ENCODE results near the gene TMEM161A. TPM values are rescaled to one million over a fixed set of nuclear protein-coding genes. Genes with fewer than 3 reads are reported as not detected.

The TMEM161A gene
- total RNA-seq, 1 donor from 2014 or later, result 18.1 TPM

DNA sequence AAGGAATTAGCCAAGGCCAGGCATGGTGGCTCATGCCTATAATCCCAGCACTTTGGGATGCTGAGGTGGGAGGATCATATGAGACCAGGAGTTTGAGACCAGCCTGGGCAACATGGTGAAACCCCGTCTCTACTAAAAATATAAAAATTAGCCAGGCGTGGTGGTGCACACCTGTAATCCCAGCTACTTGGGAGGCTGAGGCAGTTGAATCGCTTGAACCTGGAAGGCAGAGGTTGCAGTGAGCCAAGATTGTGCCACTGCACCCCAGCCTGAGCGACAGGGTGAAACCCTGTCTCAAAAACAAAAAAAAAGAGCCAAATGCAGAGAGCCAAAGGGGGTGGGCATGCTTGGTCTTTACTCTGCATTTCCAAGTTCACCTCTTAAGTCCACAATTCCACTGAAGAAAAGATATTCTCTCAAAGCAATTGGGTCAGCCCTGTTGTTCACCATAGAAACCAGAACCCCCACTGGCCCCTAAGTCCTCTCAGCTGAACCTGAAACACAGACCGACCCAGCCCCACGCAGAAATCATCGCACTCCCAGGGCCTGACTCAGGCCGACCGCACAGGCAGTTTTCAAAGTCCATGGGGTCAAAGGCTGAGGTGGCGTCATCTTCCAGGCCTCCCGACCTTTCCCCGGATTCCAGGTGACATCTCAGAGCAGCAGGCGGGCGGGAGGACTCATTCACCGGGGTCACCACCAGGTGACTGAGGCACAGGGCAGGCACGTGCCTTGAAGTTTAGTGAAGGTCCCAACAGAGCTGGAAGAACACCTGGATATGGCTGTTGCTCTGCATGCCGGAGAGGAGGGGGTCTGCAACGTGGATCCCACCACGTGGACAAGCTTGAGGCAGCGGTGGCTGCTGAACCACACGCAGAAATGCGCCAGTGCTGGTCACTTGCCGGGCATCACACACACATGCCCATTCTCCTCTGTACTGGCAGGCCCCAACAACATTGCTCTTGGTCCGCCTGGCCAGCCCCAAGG lies 41.3 kb downstream of the TMEM161A start:
- DNase-seq, result no peak

DNA sequence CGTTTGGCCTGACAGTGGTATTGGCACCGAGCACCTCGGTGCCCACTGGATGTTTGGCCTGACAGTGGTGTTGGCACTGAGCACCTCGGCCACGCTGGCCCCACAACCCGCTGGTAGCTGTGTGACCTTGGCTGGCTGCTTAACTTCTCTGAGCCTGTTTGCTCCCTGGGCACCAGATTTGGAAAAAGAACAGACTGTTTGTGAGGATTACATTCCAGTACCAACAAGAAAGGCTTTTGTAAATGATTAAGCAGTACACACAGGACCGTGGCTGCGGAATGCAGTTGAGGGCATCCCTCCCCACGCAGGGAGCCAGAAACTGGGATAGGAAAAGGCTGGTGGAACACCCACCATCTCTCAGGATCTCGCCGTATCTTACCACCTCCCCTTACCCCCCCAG lies 42.6 kb downstream of the TMEM161A start:
- no peak for DNase-seq

DNA sequence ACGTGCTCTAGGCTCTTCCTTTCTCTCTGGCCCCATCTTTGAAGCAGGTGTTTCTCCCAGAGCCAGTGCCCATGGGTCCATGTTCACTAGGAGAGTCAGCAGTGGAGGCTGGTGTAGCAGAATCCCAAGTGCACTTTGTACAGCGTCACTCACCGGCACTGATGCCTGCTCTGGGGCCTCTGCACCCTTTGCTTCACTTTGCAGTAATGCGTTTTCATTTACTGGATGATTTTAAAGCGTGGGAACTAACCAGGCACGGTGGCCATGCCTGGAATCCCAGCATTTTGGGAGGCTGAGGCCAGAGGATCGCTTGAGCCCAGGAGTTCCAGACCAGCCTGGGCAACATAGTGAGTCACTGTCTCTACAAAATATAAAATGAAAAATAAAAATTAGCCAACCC lies 43.8 kb downstream of the TMEM161A start:
- no peak for DNase-seq

DNA sequence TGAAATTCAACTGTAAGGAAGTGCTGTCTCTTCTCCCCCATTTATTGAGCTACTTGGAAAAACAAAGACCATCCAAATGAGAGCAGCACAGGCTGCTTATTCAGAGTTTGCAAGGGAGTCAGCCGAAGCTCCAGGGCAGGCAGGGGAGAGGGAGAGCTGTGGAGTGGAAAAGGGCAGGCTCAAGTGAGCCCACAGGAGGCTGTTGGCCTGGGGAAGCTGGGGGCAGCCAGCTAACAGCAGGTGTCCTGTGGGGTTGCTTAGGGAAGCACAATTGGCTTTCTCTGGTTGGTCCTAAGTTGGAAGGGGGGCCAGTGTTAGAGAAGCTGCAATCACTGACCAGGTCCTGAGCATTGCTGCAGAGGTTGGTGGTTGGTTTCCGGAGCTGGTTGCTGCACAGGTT lies 50.6 kb downstream of the TMEM161A start:
- DNase-seq, result no peak

DNA sequence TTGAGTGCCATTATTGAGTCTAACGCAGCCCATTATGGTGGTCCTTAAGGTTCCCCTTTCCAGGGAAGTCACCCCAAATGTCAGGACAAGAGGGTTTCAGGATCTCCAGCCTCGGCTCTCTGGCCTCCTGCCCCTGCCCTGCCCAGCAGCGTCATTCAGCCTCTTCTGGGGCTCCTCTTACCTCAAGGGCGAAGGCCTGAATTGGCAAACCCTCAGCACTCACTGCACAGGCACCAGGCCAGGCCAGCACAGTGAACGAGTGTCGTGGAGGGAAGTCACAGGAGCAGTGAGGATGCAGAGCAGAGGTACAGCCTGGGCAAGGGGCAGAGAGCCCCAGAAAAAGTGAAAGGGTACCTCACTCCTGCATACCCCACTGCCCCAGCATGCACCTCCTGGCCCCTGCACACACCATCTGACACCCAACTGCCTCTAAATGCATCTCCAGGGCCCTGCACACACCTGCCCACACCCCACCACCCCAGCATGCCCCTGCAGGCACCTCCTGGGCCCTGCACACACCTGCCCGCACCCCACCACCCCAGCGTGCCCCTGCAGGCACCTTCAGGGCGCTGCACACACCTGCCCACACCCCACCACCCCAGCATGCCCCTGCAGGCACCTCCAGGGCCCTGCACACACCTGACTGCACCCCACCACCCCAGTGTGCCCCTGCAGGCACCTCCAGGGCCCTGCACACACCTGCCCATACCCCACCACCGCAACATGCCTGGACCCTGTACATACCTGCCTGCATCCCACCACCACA lies 54.7 kb downstream of the TMEM161A start:
- no peak for DNase-seq

DNA sequence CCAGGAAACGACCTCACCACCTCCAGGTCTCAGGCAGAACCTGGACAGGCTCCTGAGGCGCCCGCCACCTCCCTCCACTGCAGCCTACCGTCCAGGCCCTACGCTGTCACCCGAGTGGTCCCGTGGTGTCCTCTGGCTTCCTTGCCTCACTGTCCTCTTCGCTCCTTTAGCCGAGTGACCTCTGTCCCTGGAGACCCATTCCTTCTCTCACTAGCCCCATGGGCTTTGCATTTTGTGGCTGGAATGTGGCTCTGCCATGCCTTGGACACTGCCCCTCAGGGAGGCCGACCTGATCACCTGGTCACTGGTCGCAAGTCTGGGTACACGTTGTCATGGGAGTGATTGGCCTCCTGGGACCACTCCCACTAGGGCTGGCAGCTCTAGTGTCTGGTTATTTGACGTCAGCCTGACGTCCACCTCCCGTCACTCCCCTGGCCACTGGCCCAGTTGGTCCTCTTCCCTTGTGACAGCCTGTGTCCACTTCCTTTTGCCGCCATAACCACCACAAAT lies 56.6 kb downstream of the TMEM161A start:
- DNase-seq, result no peak

DNA sequence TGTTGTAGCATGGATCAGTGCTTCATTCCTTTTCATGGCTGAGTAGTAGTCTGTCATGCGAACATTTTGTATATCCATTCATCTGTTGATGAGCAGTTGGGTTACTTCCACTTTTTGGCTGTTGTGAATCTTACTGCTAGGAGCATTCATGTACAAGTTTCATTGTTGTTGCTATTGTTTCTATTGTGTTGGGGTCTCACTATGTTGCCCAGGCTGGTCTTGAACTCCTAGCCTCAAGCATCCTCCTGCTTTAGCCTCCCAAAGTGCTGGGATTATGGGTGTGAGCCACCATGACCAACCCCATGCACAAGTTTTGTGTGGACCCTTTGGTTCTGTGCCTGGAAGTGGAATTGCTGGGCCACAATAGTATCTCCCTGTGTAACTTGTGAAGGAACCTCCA lies 58.7 kb downstream of the TMEM161A start:
- DNase-seq, result no peak

DNA sequence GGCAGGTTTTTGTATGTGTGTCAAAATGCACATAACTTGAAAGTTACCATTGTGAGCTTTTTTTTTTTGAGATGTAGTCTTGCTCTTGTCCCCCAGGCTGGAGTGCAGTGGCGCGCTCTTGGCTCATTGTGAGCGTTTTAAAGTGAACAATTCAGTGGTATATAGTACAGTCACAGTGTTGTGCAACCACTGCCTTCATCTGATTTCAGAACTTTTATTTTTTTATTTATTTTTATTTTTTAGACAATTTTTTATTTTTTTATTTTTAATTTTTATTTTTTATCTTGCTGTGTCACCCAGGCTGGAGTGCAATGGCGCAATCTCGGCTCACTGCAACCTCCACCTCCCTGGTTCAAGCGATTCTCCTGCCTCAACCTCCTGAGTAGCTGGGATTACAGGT lies 59.5 kb downstream of the TMEM161A start:
- DNase-seq, result no peak

DNA sequence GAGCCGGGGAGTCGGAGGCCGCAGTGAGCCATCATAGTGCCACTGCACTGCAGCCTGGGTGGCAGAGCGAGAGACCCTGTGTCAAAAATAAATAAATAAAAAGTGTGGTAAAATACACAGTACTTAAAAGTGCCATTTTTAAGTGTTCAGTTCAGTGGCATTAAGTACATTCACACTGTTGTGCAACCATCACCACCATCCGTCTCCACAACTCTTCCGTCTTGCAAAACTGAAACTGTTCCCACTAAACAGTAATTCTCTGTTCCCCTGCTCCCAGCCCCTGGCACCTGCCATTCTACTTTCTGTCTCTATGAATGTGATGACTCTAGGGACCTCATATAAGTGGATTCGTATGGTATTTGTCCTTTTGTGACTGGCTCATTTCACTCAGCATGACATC lies 61.2 kb downstream of the TMEM161A start:
- no peak for DNase-seq

DNA sequence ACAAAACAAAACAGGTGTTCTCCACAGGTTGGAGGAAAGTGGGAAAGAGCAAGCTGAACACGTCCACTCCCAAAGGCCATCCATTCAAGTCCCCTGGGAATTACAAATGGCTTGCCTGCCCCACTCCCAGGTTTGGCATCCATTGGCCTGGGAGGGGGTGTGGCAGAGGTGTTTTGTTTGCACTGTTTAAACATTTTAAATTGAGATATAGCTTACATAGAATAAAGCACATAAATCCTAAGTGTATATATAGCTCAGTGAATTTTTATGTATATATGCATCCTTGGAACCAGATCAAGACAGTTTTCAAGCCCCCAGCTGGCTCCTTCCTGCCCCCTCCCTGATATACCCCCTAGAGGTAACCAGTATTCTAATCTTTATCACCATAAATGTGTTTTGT lies 61.8 kb downstream of the TMEM161A start:
- no peak for DNase-seq

DNA sequence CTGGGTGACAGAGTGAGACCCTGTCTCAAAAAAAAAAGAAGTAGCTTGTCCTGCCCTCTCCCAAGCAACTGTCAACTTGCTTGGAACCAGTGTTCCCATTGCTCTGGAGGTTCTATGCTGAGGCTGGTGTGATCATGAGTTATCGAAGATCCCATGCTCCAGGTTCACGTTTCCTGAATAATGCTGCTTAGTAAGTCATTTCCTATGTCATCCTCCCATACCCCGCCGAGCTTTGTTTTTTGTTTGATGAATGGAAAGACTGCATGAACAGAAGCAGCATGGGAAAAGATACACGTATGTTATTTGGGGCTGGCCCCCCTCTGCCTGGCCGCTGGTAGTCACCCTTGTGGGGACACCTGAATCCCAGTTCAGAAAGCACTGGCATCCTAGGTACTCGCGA lies 63.2 kb downstream of the TMEM161A start:
- DNase-seq, result no peak

DNA sequence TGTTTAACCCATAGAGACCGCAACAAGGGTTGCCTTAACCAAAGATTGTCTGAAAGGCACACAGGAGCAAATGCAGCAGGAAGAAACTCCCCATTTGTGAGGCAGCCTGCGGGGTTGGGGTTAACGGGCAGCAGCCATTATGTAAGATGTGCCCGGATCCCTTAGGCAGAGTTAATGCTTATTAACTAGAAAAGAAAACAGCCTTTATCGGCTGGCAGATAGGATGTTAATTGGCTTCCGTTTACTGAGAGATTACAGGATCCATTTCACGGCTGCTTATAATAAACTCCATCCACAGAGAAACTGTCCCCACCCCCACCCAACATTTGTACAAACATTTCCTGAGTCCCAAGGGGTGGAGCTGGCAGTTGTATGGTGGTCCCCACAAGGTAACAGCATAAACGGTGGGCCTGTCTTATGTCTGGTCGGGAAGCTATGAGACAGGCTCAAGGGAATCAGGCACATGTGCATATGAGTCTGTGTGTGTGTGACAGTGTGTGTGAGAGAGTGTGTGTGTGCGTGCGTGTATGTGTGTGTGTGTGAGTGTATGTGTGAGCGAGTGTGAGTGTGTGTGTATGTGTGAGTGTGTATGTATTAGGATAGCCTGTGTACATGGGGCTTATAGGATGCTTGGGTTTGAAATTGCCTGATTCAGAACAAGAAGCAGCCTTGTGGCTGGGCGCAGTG lies 63.9 kb downstream of the TMEM161A start:
- no peak for DNase-seq

DNA sequence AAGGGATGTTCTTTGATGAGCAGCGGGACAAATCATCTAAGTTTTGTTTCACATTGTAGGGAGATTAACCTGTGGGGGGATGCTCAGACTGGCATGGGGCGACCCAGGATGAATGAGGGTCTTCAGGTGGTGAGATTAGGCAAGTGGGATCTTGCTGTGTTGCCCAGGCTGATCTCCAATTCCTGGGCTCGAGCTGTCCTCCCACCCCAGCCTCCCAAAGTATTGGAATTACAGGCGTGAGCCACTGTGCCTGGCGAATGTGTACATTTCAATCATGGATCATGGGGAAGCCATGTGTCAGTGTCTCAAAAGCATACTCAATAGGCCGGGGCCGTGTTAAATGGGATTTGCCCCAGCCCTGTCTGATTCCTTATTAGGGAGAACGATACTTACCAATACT lies 66.4 kb downstream of the TMEM161A start:
- DNase-seq, result no peak

Other genes starting within 250 kb of the TMEM161A start
- 7.7 TPM for gene CERS1, start 242.3 kb downstream of the TMEM161A start, total RNA-seq
- gene COPE, start 219.1 kb downstream of the TMEM161A start, total RNA-seq, result 76.4 TPM
- 42.1 TPM for gene DDX49, start 218.8 kb downstream of the TMEM161A start, total RNA-seq
- 30.1 TPM for gene HOMER3, start 197.3 kb downstream of the TMEM161A start, total RNA-seq
- gene SUGP2, start 105.0 kb downstream of the TMEM161A start, total RNA-seq, result 59.3 TPM
- gene ARMC6, start 104.9 kb downstream of the TMEM161A start, total RNA-seq, result 25.7 TPM
- 10.1 TPM for gene SLC25A42, start 74.5 kb downstream of the TMEM161A start, total RNA-seq
- gene MEF2B, start 31.8 kb upstream of the TMEM161A start, total RNA-seq, result not detected
- 8.5 TPM for gene BORCS8, start 53.7 kb upstream of the TMEM161A start, total RNA-seq
- gene RFXANK, start 53.8 kb upstream of the TMEM161A start, total RNA-seq, result 24.0 TPM
- 6.8 TPM for gene NR2C2AP, start 64.9 kb upstream of the TMEM161A start, total RNA-seq
- gene NCAN, start 73.5 kb upstream of the TMEM161A start, total RNA-seq, result under 0.01 TPM
- 1.5 TPM for gene TM6SF2, start 134.8 kb upstream of the TMEM161A start, total RNA-seq
- gene SUGP1, start 182.0 kb upstream of the TMEM161A start, total RNA-seq, result 16.5 TPM
- gene MAU2, start 182.4 kb upstream of the TMEM161A start, total RNA-seq, result 59.6 TPM